Loucy (cell line): ENCODE measurements around the gene TAF6.

Experiments used
- H2AFZ ChIP-seq: fragments of 200-600 bp; sonication (generic); 2 replicates; pipeline ENCODE4 v1.6.0; 2016; ENCODE audit warnings: antibody characterized with exemption, mild to moderate bottlenecking, low read length, moderate library complexity
- H3F3A ChIP-seq: fragments of 200-600 bp; 2 replicates; pipeline ENCODE4 v1.6.0; 2016; ENCODE audit warnings: antibody characterized with exemption, low read depth, mild to moderate bottlenecking
- H3K27me3 ChIP-seq: fragments of 200-600 bp; sonication (generic); 2 replicates; pipeline ENCODE4 v1.6.1; 2014; ENCODE audit warnings: low read length, mild to moderate bottlenecking; ENCODE audit not compliant: insufficient read depth, poor library complexity, severe bottlenecking
- H3K36me3 ChIP-seq: fragments of 200-600 bp; sonication (generic); 2 replicates; pipeline ENCODE4 v1.6.1; 2016; ENCODE audit warnings: low read length; ENCODE audit not compliant: insufficient read depth
- H3K4me1 ChIP-seq: fragments of 200-600 bp; sonication (generic); 2 replicates; pipeline ENCODE4 v1.5.1; 2014; ENCODE audit warnings: low read length, mild to moderate bottlenecking; ENCODE audit not compliant: insufficient read depth, poor library complexity, severe bottlenecking
- H3K4me2 ChIP-seq: fragments of 200-600 bp; sonication (generic); 2 replicates; pipeline ENCODE4 v1.6.0; 2014; ENCODE audit warnings: antibody characterized with exemption, low read length, low read depth, mild to moderate bottlenecking; ENCODE audit not compliant: poor library complexity, severe bottlenecking
- H3K4me3 ChIP-seq: fragments of 200-600 bp; sonication (generic); 2 replicates; pipeline ENCODE4 v1.5.1; 2014; ENCODE audit warnings: low read length, mild to moderate bottlenecking, mixed read lengths; ENCODE audit not compliant: poor library complexity, severe bottlenecking
- H3K79me2 ChIP-seq: fragments of 200-600 bp; sonication (generic); 2 replicates; pipeline ENCODE4 v1.6.1; 2014; ENCODE audit warnings: low read length; ENCODE audit not compliant: insufficient read depth
- H3K9ac ChIP-seq: fragments of 200-600 bp; sonication (generic); 2 replicates; pipeline ENCODE4 v1.6.0; 2014; ENCODE audit warnings: mild to moderate bottlenecking, low read depth, low read length, moderate library complexity; ENCODE audit not compliant: poor library complexity, severe bottlenecking
- H3K9me2 ChIP-seq: fragments of 200-600 bp; sonication (generic); replicated peaks from 2 replicates; pipeline ENCODE4 v1.6.1; 2016; ENCODE audit warnings: low read depth, low read length, mixed read lengths
- H3K9me3 ChIP-seq: fragments of 200-600 bp; sonication (generic); 2 replicates; pipeline ENCODE4 v1.6.1; 2014; ENCODE audit warnings: mild to moderate bottlenecking, antibody characterized with exemption, low read length, low read depth; ENCODE audit not compliant: insufficient read depth
- H4K20me1 ChIP-seq: fragments of 200-600 bp; sonication (generic); 2 replicates; pipeline ENCODE4 v1.6.0; 2014; ENCODE audit warnings: antibody characterized with exemption, low read length, mild to moderate bottlenecking; ENCODE audit not compliant: insufficient read depth, poor library complexity, severe bottlenecking
- CTCF ChIP-seq: fragments of 200-600 bp; sonication (generic); conservative IDR thresholded peaks from 2 replicates; pipeline ENCODE4 v1.5.1; 2014; ENCODE audit warnings: mild to moderate bottlenecking, antibody characterized with exemption, low read length
- EZH2phosphoT487 ChIP-seq: fragments of 200-600 bp; IDR thresholded peaks from 2 replicates; pipeline ENCODE4 v1.6.1; 2018; ENCODE audit warnings: antibody characterized with exemption, mild to moderate bottlenecking, moderate library complexity, borderline replicate concordance

TAF6 gene

GRCh38 chr7:100107125-100107737 is 11.9 kb downstream of the TAF6 start:
- Histone ChIP-seq H3K36me3 (peaks cover 15% of the 10 kb centered on the region; the same call in 1 of the 2 replicates), H3F3A (no peaks in the 10 kb centered on the region), H4K20me1 (no peaks in the 10 kb centered on the region), H3K79me2 (peaks cover 12% of the 10 kb centered on the region), H3K27me3 (no peaks in the 10 kb centered on the region), H2AFZ (no peak overlapping the region), H3K4me1 (peaks cover 6% of the 10 kb centered on the region), H3K9me3 (no peaks in the 10 kb centered on the region), H3K4me2 (no peak overlapping the region), H3K9me2 (no peaks in the 10 kb centered on the region), H3K4me3 (no peak overlapping the region), H3K9ac (no peak overlapping the region)
- no peak for TF ChIP-seq CTCF
- TF ChIP-seq EZH2phosphoT487: no peak

- Histone ChIP-seq H4K20me1 (no peaks in the 10 kb centered on the region), H2AFZ (no peak overlapping the region), H3K27me3 (no peaks in the 10 kb centered on the region), H3K4me3 (no peak overlapping the region), H3K79me2 (peaks cover 16% of the 10 kb centered on the region), H3K9ac (no peak overlapping the region), H3F3A (no peaks in the 10 kb centered on the region), H3K9me3 (no peaks in the 10 kb centered on the region), H3K4me2 (no peak overlapping the region), H3K36me3 (peaks cover 15% of the 10 kb centered on the region; the same call in 1 of the 2 replicates), H3K9me2 (no peaks in the 10 kb centered on the region), H3K4me1 (peaks cover 9% of the 10 kb centered on the region)
- TF ChIP-seq CTCF: no peak
- TF ChIP-seq EZH2phosphoT487: no peak
These were observed 12.5 kb downstream of the TAF6 start for GRCh38 chr7:100106633-100107032.

- Histone ChIP-seq H4K20me1 (peaks cover 3% of the 10 kb centered on the region), H3F3A (no peaks in the 10 kb centered on the region), H3K79me2 (peaks cover 23% of the 10 kb centered on the region), H2AFZ (no peak overlapping the region), H3K9ac (no peak overlapping the region), H3K9me2 (no peaks in the 10 kb centered on the region), H3K4me3 (no peak overlapping the region), H3K4me2 (no peak overlapping the region), H3K27me3 (peaks cover 4% of the 10 kb centered on the region), H3K36me3 (peaks cover 15% of the 10 kb centered on the region; the same call in 1 of the 2 replicates), H3K9me3 (no peaks in the 10 kb centered on the region), H3K4me1 (peaks cover 9% of the 10 kb centered on the region)
- TF ChIP-seq EZH2phosphoT487: no peak
These were observed 13.6 kb downstream of the TAF6 start for GRCh38 chr7:100105534-100105933.
